Activated CD8-positive, alpha-beta T cell treated with anti-CD3 and anti-CD28 coated beads, Interleukin-2, amount 10 ng/mL, durations not matched to agents 7 days and 5 days (primary cell): ENCODE measurements around the gene TEAD4. TPM values are rescaled to one million over a fixed set of nuclear protein-coding genes. Genes with fewer than 3 reads are reported as not detected.

Source experiments
- ATAC-seq: fragments of 150-1000 bp; cut with Tn5 transposase; one replicate; pipeline ENCODE4 v1.10.0; 2021; ENCODE audit warnings: moderate library complexity
- CTCF ChIA-PET: fragments of 350-600 bp; sonication (Branson Sonifier 250); formaldehyde crosslinking; loops from one replicate; lab custom pipeline; 2021; ENCODE audit warnings: antibody characterized with exemption; lab: Charles Lee
- POLR2A ChIA-PET: fragments of 350-600 bp; sonication (Branson Sonifier 250); formaldehyde crosslinking; loops from one replicate; lab custom pipeline; 2021; ENCODE audit warnings: antibody characterized with exemption; lab: Charles Lee
- DNase-seq: peaks from one replicate; pipeline ENCODE4 v3.0.0-alpha.2; 2020
- H3K27ac Mint-ChIP-seq: one replicate; pipeline ENCODE4 v1.8.0; 2021; ENCODE audit warnings: mild to moderate bottlenecking, mixed read lengths
- H3K27me3 Mint-ChIP-seq: one replicate; pipeline ENCODE4 v1.8.0; 2021; ENCODE audit warnings: low read depth, mixed read lengths
- H3K36me3 Mint-ChIP-seq: one replicate; pipeline ENCODE4 v1.8.0; 2021; ENCODE audit warnings: low read depth, mixed read lengths
- H3K4me1 Mint-ChIP-seq: one replicate; pipeline ENCODE4 v1.8.0; 2021; ENCODE audit warnings: low read depth, mixed read lengths
- H3K4me3 Mint-ChIP-seq: one replicate; pipeline ENCODE4 v1.8.0; 2021; ENCODE audit warnings: mild to moderate bottlenecking, mixed read lengths
- H3K9me3 Mint-ChIP-seq: one replicate; pipeline ENCODE4 v1.8.0; 2022; ENCODE audit warnings: mixed read lengths; ENCODE audit not compliant: insufficient read depth
- total RNA-seq, 2 experiments: library from RNA; stranded (reverse); gene quantifications; one replicate each; pipeline ENCODE4 v1.2.3, GENCODE V29; 2021

TEAD4 gene
- total RNA-seq, 2 experiments from 2014 or later: 0.34 to 0.44 TPM

DNA sequence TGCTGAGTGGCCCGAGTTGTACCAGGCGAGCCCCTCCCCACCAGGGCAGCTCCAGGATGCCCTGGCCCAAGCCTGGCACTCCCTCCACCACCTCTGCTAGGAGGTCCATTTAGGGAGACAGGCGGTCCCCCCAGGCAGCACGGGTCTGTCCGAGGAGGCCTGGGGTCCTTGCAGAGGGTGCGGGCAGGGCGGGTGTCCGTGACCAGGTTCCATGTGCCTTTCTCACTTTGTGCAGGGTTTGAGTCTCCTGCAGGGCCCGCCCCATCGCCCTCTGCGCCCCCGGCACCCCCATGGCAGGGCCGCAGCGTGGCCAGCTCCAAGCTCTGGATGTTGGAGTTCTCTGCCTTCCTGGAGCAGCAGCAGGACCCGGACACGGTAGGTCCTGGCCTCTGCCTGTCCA is 61.2 kb downstream of the TEAD4 start:
- H3K4me3 Mint-ChIP-seq: no peak overlapping the region
- POLR2A ChIA-PET: no interaction called here
- CTCF ChIA-PET: no interaction called here
- H3K9me3 Mint-ChIP-seq: no peaks in the 10 kb centered on the region
- ATAC-seq (no peak), DNase-seq (no peak)
- no peak overlapping the region for H3K27ac Mint-ChIP-seq
- H3K27me3 Mint-ChIP-seq: peaks cover 2% of the 10 kb centered on the region
- no peaks in the 10 kb centered on the region for H3K4me1 Mint-ChIP-seq
- H3K36me3 Mint-ChIP-seq: no peaks in the 10 kb centered on the region

DNA sequence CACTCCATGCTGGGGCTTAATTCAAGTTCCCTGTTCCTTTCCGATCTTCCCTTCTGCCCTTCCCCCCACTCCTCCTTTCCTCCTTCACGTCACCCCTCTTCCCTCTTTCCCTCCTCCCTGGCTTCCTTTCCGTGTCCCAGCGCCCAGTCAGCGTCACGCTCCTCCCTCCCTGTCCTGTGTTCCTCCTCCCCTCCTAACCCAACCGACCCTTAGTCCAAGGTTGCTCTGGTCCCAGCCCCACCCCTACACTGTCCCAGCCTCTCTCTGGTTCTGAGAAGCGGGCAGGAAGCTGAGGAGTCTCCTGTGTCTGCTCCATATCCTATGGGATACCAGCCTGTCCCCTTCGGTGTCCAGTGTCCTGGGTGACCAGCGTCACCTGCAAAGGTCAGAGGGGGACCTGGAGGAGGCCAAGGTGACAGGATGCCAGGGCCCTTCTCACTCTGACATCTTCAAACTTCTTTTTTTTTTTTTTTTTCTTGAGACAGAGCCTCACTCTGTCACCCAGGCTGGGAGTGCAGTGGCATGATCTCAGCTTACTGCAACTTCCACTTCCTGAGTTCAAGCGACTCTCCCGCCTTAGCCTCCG is 61.7 kb downstream of the TEAD4 start:
- Mint-ChIP-seq H3K4me1 (no peaks in the 10 kb centered on the region), H3K27me3 (no peaks in the 10 kb centered on the region), H3K27ac (no peak overlapping the region), H3K9me3 (no peaks in the 10 kb centered on the region), H3K36me3 (no peaks in the 10 kb centered on the region), H3K4me3 (no peak overlapping the region)
- POLR2A ChIA-PET: no interaction called here
- no peak for DNase-seq
- no peak for ATAC-seq
- CTCF ChIA-PET: no interaction called here

DNA sequence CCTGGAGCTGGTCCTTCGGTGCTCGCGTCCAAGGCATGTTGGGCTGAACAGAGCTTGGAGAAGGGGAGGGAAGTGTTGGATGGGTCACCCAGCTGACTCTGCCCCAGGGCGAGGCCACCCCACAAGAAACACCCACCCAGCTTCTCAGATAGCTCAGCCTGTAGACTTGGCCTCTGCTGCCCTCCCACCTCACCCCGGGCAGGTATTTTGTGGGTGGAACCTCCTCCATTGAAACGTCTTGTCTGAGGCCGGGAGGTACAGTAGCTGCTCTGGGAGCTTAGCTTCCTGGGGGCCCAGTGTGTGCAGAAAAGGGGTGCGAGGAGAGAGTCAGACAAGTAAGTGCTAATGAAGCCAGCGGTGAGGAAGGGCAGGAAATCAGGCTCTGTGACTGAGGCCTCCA is 63.2 kb downstream of the TEAD4 start:
- Mint-ChIP-seq H3K27me3 (peaks cover 2% of the 10 kb centered on the region), H3K27ac (no peak overlapping the region), H3K4me3 (no peak overlapping the region), H3K9me3 (no peaks in the 10 kb centered on the region), H3K4me1 (no peaks in the 10 kb centered on the region), H3K36me3 (no peaks in the 10 kb centered on the region)
- ATAC-seq (no peak), DNase-seq (no peak)
- ChIA-PET CTCF (interaction anchor here (1.0 kb wide), 1 partner anchor 18 kb away, joined by 3 read pairs; no protein-coding TSS in a partner anchor), POLR2A (no interaction called here)

DNA sequence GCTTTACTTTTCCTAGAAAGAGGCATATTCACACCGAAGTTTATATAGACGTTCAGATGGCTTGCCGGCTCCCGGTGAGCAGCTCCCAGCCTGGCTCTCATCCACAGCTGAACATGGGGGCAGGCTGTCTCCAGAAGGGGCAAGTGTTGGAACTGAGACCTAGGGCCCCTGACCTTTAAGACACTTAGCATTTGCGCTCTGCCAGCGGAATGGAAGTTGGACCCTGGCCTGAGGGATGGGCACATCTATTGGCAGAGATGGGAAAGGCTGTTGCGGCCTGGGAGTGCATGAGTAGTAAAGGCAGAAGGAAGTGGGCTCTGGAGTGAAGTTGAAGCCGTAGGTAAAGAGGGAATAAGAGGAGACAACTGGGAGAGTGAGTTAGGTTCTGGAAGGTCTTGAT is 63.8 kb downstream of the TEAD4 start:
- ATAC-seq: no peak
- ChIA-PET CTCF (interaction anchor here (1.0 kb wide), 1 partner anchor 18 kb away, joined by 3 read pairs; no protein-coding TSS in a partner anchor), POLR2A (no interaction called here)
- Mint-ChIP-seq H3K9me3 (no peaks in the 10 kb centered on the region), H3K27ac (no peak overlapping the region), H3K4me3 (no peak overlapping the region), H3K27me3 (peaks cover 2% of the 10 kb centered on the region), H3K36me3 (no peaks in the 10 kb centered on the region), H3K4me1 (no peaks in the 10 kb centered on the region)
- no peak for DNase-seq

DNA sequence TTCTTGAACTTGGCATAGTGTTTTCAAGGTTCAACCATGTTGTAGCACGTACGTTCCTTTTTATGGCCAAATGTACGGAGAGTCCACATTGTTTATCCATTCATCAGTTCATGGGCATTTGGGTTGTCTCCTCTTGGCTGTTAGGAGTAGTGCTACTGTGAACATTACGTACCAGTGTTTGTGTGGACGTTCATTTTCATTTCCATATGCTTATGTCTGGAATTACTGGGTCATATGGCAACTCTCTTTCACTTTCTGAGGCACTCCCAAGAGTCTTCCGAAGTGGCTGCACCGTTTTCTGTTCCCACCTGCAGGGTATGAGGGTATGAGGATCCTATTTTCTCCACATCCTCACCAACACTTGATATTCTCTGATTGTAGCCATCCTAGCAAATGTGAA is 68.9 kb downstream of the TEAD4 start:
- DNase-seq: no peak
- no peaks in the 10 kb centered on the region for H3K4me1 Mint-ChIP-seq
- ChIA-PET POLR2A (no interaction called here), CTCF (no interaction called here)
- H3K36me3 Mint-ChIP-seq: no peaks in the 10 kb centered on the region
- H3K27me3 Mint-ChIP-seq: peaks cover 2% of the 10 kb centered on the region
- H3K9me3 Mint-ChIP-seq: no peaks in the 10 kb centered on the region
- no peak overlapping the region for H3K4me3 Mint-ChIP-seq
- no peak for ATAC-seq
- no peak overlapping the region for H3K27ac Mint-ChIP-seq

DNA sequence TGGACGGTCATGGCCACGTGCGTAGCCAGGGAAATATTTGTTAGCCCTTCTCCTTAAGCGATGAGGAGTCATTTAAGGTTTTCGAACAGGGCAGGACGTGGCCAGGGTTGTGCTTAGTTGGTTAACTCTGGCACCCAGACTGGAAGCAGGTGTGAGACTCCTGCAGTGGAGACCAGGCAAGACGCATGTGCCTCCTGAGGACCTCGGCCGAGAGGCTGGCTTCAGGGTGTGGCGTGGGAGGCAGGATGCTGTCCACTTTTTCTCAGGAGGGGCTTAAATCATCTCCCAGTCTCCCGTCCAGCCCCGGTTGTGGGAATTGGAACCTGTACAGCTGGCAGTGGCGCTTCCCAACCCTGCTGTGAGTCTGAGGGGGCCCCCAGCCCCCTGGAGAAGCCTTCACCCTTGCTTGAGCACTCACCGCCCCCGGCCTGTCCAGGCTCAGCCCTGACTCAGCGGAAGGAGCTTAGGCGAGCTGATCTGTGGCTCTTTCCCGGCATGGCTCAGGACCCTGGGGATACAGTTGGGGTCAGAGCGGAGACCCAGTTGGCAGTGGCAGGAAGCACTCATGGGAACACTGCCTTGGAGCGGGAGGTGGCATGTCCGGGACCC is 71.7 kb downstream of the TEAD4 start:
- no peaks in the 10 kb centered on the region for H3K36me3 Mint-ChIP-seq
- ATAC-seq (no peak), DNase-seq (no peak)
- H3K27me3 Mint-ChIP-seq: peaks cover 2% of the 10 kb centered on the region
- H3K4me1 Mint-ChIP-seq: no peaks in the 10 kb centered on the region
- no peaks in the 10 kb centered on the region for H3K9me3 Mint-ChIP-seq
- no peak overlapping the region for H3K4me3 Mint-ChIP-seq
- ChIA-PET CTCF (no interaction called here), POLR2A (no interaction called here)
- no peak overlapping the region for H3K27ac Mint-ChIP-seq

DNA sequence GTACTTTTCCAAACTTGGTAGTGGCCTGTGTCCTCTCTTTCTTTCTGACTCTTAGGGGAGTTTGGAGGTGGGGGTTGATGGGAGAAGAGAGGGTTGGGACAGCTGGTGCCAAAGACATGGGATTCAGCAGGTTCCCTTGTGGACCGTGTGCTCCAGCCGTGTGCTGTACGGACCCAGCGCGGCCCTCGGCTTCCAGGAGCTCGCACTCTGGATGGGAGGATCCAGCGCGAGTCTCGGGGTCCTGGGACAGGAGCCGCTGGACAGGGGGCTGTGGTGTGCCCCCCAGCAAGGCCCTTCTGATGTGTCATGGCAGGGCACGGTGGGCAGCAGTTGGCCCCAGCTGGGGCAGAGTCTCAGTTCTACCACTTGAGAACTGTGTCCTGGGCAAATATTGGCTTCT is 73.0 kb downstream of the TEAD4 start:
- Mint-ChIP-seq H3K27me3 (peaks cover 1% of the 10 kb centered on the region), H3K9me3 (no peaks in the 10 kb centered on the region), H3K27ac (no peak overlapping the region), H3K4me3 (no peak overlapping the region), H3K36me3 (no peaks in the 10 kb centered on the region), H3K4me1 (no peaks in the 10 kb centered on the region)
- ChIA-PET POLR2A (no interaction called here), CTCF (no interaction called here)
- DNase-seq (no peak), ATAC-seq (no peak)

DNA sequence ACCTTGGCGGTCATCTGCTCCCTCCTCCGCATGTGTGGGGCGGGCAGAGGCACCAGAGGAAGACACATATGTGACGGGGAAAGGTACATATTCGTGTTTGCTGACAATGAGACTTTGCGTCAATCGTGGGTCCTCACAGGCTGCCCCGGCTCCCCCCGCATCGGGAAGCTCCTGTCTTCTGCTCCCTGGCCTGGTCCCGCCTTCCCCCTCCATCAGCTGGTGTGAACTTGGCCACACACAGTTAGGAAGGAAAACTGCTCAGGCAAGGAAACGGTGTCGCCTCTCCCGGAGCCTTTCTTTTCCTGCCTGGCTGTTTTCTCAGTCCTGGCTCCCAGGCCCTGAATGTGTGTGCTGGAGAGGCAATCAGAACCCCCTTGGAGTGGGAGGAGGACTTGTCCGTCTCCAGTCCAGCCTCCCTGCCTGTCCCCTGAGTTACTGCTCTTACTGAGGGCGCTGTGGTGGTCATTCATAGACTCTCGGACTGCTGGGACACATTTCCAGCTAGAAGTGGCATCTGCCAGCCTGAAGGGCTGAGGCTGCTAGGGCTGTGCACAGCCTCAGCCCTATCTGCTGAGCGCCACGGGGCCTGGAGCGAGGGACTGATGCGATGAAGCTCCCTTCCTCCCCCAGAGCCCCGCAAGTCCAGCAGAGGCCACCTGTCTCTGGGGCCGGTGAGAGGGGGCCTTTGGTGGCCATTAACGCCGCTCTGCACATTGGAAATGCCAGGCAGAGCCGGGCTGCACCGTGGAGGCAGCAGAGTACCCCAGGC is 73.8 kb downstream of the TEAD4 start:
- H3K4me1 Mint-ChIP-seq: no peaks in the 10 kb centered on the region
- H3K36me3 Mint-ChIP-seq: no peaks in the 10 kb centered on the region
- H3K27ac Mint-ChIP-seq: no peak overlapping the region
- no peak overlapping the region for H3K4me3 Mint-ChIP-seq
- DNase-seq (no peak), ATAC-seq (no peak)
- H3K9me3 Mint-ChIP-seq: no peaks in the 10 kb centered on the region
- no peaks in the 10 kb centered on the region for H3K27me3 Mint-ChIP-seq
- CTCF ChIA-PET: interaction anchor here (1.6 kb wide), 1 partner anchor 9 kb away, joined by 8 read pairs; no protein-coding TSS in a partner anchor
- POLR2A ChIA-PET: no interaction called here

DNA sequence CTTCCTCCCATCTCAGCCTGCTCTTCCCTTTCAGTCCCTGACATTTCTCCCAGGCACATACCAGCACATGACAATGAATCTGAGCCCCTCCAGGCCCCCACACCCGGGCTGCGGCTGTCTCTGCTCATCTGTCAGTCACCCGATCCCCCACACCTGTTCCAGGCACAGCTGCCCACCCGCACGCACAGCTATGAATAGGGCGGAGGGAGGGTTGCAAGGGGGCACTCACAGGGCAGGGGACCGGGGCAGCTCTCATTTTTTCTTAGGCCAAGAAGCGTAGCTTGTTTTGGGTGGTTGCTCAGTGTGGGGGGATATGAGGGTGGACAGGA is 74.3 kb downstream of the TEAD4 start:
- ATAC-seq: no peak
- H3K4me1 Mint-ChIP-seq: no peaks in the 10 kb centered on the region
- no peaks in the 10 kb centered on the region for H3K36me3 Mint-ChIP-seq
- CTCF ChIA-PET: interaction anchor here (0.8 to 1.7 kb wide), 5 partner anchors 8 to 180 kb away, joined by 4 to 8 read pairs (median 5); no protein-coding TSS in a partner anchor
- no peaks in the 10 kb centered on the region for H3K27me3 Mint-ChIP-seq
- no peak overlapping the region for H3K27ac Mint-ChIP-seq
- H3K9me3 Mint-ChIP-seq: no peaks in the 10 kb centered on the region
- H3K4me3 Mint-ChIP-seq: no peak overlapping the region
- no peak for DNase-seq
- POLR2A ChIA-PET: no interaction called here

DNA sequence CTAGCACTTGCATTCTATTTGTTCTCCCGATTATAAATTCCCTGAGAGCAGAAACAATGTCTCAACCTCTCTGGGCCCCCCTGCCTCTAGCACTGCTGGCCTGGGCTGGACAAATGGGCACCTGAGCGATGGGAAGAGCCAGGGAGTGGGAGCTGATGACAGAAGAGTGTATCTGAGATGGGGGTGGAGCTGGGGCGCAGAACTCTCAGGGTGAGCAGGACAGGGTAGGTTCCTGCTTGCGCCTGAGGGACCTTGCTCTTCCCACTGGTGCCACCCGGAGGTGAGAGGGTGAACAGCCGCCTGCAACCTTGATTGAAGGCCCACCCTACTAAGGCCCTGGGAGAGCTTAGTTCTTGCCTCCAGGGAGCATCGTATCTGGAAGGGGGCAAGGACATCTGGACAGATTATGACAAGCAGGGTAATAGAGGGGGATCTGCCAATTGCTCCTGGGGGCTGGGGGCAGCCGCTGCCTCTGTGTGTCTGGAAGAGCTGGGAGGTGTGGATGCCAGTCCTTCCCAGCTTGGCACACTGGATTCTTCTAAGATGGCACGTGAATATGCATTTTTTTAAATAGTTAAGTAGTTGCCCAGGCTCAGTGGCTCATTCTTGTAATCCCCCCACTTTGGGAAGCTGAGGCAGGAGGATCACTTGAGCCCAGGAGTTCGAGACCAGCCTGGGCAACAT is 75.0 kb downstream of the TEAD4 start:
- H3K9me3 Mint-ChIP-seq: no peaks in the 10 kb centered on the region
- ATAC-seq: peak; percentile 86
- DNase-seq: peak; percentile 65
- no peaks in the 10 kb centered on the region for H3K36me3 Mint-ChIP-seq
- ChIA-PET CTCF (interaction anchor here (0.7 to 1.7 kb wide), 7 partner anchors 8 to 188 kb away, joined by 3 to 8 read pairs (median 4); no protein-coding TSS in a partner anchor), POLR2A (interaction anchor here (0.6 kb wide), 1 partner anchor 159 kb away, joined by 3 read pairs; no protein-coding TSS in a partner anchor)
- no peaks in the 10 kb centered on the region for H3K4me1 Mint-ChIP-seq
- H3K4me3 Mint-ChIP-seq: no peak overlapping the region
- no peak overlapping the region for H3K27ac Mint-ChIP-seq
- H3K27me3 Mint-ChIP-seq: no peaks in the 10 kb centered on the region

DNA sequence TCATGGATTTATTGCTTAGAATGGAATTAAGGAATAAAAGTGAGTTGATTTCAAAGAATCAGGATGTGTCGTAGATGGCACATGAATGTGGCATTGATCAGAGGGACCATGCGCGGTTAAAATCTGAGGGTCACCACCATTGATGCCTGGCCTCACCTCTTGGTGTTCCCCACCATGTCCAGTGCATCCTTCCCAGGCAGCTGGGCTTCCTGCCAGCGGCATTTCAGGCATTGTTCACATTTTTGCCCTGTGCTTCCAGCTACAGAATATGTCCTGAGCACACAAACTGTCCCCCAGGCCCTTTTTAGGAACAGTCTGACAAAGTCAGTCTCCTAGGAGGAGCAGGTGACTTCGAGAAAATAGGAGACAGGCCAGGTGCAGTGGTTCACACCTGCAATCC is 76.0 kb downstream of the TEAD4 start:
- CTCF ChIA-PET: interaction anchor here (1.4 to 1.7 kb wide), 2 partner anchors 149 to 181 kb away, joined by 5 to 6 read pairs; no protein-coding TSS in a partner anchor
- Mint-ChIP-seq H3K36me3 (no peaks in the 10 kb centered on the region), H3K27me3 (no peaks in the 10 kb centered on the region), H3K27ac (no peak overlapping the region), H3K4me1 (no peaks in the 10 kb centered on the region), H3K4me3 (no peak overlapping the region), H3K9me3 (no peaks in the 10 kb centered on the region)
- DNase-seq (no peak), ATAC-seq (no peak)
- POLR2A ChIA-PET: no interaction called here
